ENCODE measurements around the gene GABBR2. TPM values are rescaled to one million over a fixed set of nuclear protein-coding genes. Genes with fewer than 3 reads are reported as not detected.

Gene GABBR2
- total RNA-seq, 2 donors from 2014 or later = not detected

GRCh38 chr9:98310752-98311392, 397.9 kb downstream of the GABBR2 start:
- Histone ChIP-seq H3K36me3 (replicated peaks in 1 of 2; ENCODE audit: insufficient read depth in 1 of 2, low read depth in 2 of 2) (no peaks in the 10 kb centered on the region), H3K27ac (no peak overlapping the region), H3K27me3 (no peaks in the 10 kb centered on the region), H3K4me3 (no peak overlapping the region), H3K4me1 (no peaks in the 10 kb centered on the region), H3K9me3 (no peaks in the 10 kb centered on the region)
- ATAC-seq (no peak), DNase-seq (no peak)
- intact Hi-C loops (cut with DNase I) = loop anchor here (5.0 kb wide), 1 partner anchor 466 kb away; no protein-coding TSS in a partner anchor
- TF ChIP-seq CTCF (IDR thresholded peaks at IDR 0.05) (no peak), POLR2A (IDR thresholded peaks at IDR 0.05) (no peak)
- 84 to 89% methylated on average over 5 to 6 of the region's 6 CpGs for WGBS, 2 donors

DNA sequence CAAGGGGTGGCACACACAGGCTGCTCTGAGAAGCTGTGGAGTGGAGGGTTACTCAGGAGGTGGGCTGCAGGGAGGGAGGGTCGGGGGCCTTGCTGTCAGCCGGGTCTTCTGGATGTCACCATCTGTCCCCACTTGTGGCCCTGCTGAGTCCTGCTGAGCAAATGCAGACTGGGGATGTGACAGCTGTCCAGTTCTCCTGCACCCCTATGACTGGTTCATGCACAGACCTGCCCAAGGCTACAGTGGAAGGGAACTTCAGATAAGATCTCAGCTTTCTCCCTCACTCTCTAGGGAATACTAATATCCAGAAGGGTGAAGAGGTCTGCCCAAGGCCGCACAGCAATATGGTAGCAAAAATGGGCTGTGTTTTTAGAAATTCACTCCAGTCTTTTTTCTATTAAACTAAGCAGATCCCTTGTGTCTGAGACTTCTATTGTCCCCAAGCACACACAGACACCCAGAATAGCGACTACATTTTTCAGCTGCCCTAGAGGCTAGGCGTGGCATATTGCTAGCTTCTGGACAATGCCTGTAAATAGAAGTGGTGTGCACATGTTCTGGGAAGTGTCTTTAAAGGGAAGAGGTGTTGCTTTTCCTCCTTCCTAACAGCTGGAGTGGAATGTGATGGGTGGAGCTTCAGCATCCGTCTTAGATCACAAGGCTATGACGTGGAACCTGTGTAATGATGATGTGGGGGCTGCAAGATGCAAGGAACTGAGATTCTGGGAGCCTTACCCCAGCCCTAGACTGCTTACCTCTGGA, 402.2 kb downstream of the GABBR2 start:
- 64% methylated on average over 5 to 7 of the region's 7 CpGs for WGBS, 2 donors
- intact Hi-C loops (cut with DNase I) = no loop called here
- DNase-seq (no peak), ATAC-seq (no peak)
- Histone ChIP-seq H3K4me3 (no peak overlapping the region), H3K27me3 (no peaks in the 10 kb centered on the region), H3K4me1 (no peaks in the 10 kb centered on the region), H3K36me3 (replicated peaks in 1 of 2; ENCODE audit: insufficient read depth in 1 of 2, low read depth in 2 of 2) (no peaks in the 10 kb centered on the region), H3K9me3 (no peaks in the 10 kb centered on the region), H3K27ac (no peak overlapping the region)
- no peak for TF ChIP-seq POLR2A (IDR thresholded peaks at IDR 0.05)
- TF ChIP-seq CTCF (IDR thresholded peaks at IDR 0.05) = no peak

DNA sequence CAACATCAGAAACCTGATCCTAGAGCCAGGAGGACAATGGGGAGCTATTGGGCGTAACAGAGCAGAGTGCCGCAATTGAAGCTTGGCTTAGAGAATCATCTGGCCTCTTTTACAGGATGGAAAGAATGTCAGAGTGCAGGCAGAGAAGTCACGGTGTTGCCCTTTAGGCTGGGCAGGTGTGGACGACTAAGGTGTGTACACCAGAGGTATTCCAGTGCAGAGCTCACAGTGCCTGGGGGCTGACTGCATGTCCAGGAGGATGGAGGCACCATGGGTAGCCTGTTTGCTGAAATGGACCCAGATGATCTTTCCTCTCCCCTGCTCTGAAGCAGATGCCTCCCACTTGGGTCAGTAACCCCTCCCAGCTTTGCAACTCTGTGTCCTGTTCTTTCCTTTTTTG, 404.4 kb downstream of the GABBR2 start:
- Histone ChIP-seq H3K27ac (no peak overlapping the region), H3K4me3 (no peak overlapping the region), H3K36me3 (replicated peaks in 1 of 2; ENCODE audit: insufficient read depth in 1 of 2, low read depth in 2 of 2) (no peaks in the 10 kb centered on the region), H3K27me3 (no peaks in the 10 kb centered on the region), H3K4me1 (no peaks in the 10 kb centered on the region), H3K9me3 (no peaks in the 10 kb centered on the region)
- intact Hi-C loops (cut with DNase I) = no loop called here
- DNase-seq = no peak
- WGBS, 2 donors = 81 to 90% methylated on average over 4 of the region's 4 CpGs
- TF ChIP-seq CTCF (IDR thresholded peaks at IDR 0.05) = no peak
- TF ChIP-seq POLR2A (IDR thresholded peaks at IDR 0.05) = no peak
- ATAC-seq = no peak

- no peaks in the 10 kb centered on the region for H3K9me3 ChIP-seq
- ATAC-seq (no peak), DNase-seq (no peak)
- H3K27ac ChIP-seq = no peak overlapping the region
- no peak overlapping the region for H3K4me3 ChIP-seq
- no peaks in the 10 kb centered on the region for H3K36me3 ChIP-seq (replicated peaks in 1 of 2; ENCODE audit: insufficient read depth in 1 of 2, low read depth in 2 of 2)
- WGBS, 2 donors = 86 to 89% methylated on average over 8 of the region's 8 CpGs
- TF ChIP-seq POLR2A (IDR thresholded peaks at IDR 0.05) = no peak
- TF ChIP-seq CTCF (IDR thresholded peaks at IDR 0.05) = no peak
- intact Hi-C loops (cut with DNase I) = no loop called here
- H3K4me1 ChIP-seq = no peaks in the 10 kb centered on the region
- no peaks in the 10 kb centered on the region for H3K27me3 ChIP-seq
Observed at GRCh38 chr9:98303633-98304125, 405.1 kb downstream of the GABBR2 start.
